H1 (cell line): ENCODE results near the gene SLC7A5. TPM values are rescaled to one million over a fixed set of nuclear protein-coding genes. Genes with fewer than 3 reads are reported as not detected.

Experiments
- CTCF ChIA-PET: fragments of 300-600 bp; sonication (Branson Sonifier 250); formaldehyde crosslinking; loops from one replicate; lab custom pipeline; 2021; ENCODE audit not compliant: partially characterized antibody; lab: Charles Lee
- POLR2A ChIA-PET: fragments of 300-600 bp; sonication (Branson Sonifier 250); formaldehyde crosslinking; loops from one replicate; lab custom pipeline; 2021; ENCODE audit warnings: inconsistent platforms; ENCODE audit not compliant: partially characterized antibody; lab: Charles Lee
- DNase-seq, 2 experiments: peaks; one replicate each; pipeline versions ENCODE4 v3.0.0 to v3.0.0-alpha.2; 2010 to 2022; ENCODE audit warnings: low spot score in 2 of 2, low read depth in 1 of 2, mixed read lengths in 1 of 2
- FAIRE-seq: peaks from 2 replicates; lab custom pipeline; 2011; peaks lifted over from hg19 to GRCh38; lab: Jason Lieb, UNC
- H2AFZ ChIP-seq: 2 replicates; pipeline ENCODE4 v1.8.1; 2012; ENCODE audit warnings: low read length, inconsistent platforms
- H2AK5ac ChIP-seq: 2 replicates; pipeline ENCODE4 v1.6.1; 2013; ENCODE audit warnings: low read depth, low read length
- H2BK120ac ChIP-seq: replicated peaks from 2 replicates; pipeline ENCODE3; 2013; ENCODE audit warnings: low read depth, low read length, inconsistent platforms
- H2BK12ac ChIP-seq: 2 replicates; pipeline ENCODE4 v1.6.1; 2013; ENCODE audit warnings: low read depth, low read length
- H2BK15ac ChIP-seq: 2 replicates; pipeline ENCODE4 v1.6.1; 2013; ENCODE audit warnings: low read length
- H2BK20ac ChIP-seq: 2 replicates; pipeline ENCODE4 v1.6.1; 2013; ENCODE audit warnings: low read length
- H2BK5ac ChIP-seq: 2 replicates; pipeline ENCODE4 v1.6.1; 2013; ENCODE audit warnings: low read depth, low read length
- H3K14ac ChIP-seq: 2 replicates; pipeline ENCODE4 v1.6.1; 2013; ENCODE audit warnings: inconsistent platforms; ENCODE audit not compliant: insufficient read length
- H3K18ac ChIP-seq: 2 replicates; pipeline ENCODE4 v1.6.1; 2013; ENCODE audit warnings: low read length; ENCODE audit errors: extremely low read depth
- H3K23ac ChIP-seq: 2 replicates; pipeline ENCODE4 v1.6.1; 2013; ENCODE audit warnings: inconsistent platforms; ENCODE audit not compliant: insufficient read length
- H3K23me2 ChIP-seq: 2 replicates; pipeline ENCODE4 v1.6.1; 2013; ENCODE audit warnings: low read depth, low read length
- H3K27ac ChIP-seq: 2 replicates; pipeline ENCODE4 v1.6.1; 2011; ENCODE audit warnings: low read depth, low read length, inconsistent platforms
- H3K27me3 ChIP-seq, 4 experiments: replicated peaks in 1 of 4; 1 replicate in 1 of 4; 2 replicates in 3 of 4; pipeline versions ENCODE4 v1.6.1 to v1.8.1; 2011 to 2013; ENCODE audit warnings: low read length in 3 of 4, mild to moderate bottlenecking in 3 of 4, inconsistent platforms in 2 of 4, mixed read lengths in 2 of 4, moderate library complexity in 1 of 4; ENCODE audit not compliant: control insufficient read depth in 3 of 4, insufficient read depth in 3 of 4; ENCODE audit errors: extremely low read depth in 1 of 4
- H3K36me3 ChIP-seq, 4 experiments: 2 replicates each; pipeline versions ENCODE4 v1.6.1 to v1.8.1; 2011 to 2013; ENCODE audit warnings: mild to moderate bottlenecking in 4 of 4, low read length in 3 of 4, moderate library complexity in 2 of 4, control low read depth in 1 of 4, inconsistent platforms in 1 of 4; ENCODE audit not compliant: insufficient read depth in 4 of 4, control insufficient read depth in 2 of 4
- H3K4ac ChIP-seq: replicated peaks from 2 replicates; pipeline ENCODE3; 2013; ENCODE audit warnings: low read length, low read depth, mixed read lengths, inconsistent platforms; ENCODE audit not compliant: insufficient read length
- H3K4me1 ChIP-seq, 4 experiments: replicated peaks in 1 of 4; 1 replicate in 1 of 4; 2 replicates in 3 of 4; pipeline versions ENCODE4 v1.6.1 to v1.8.1; 2011 to 2013; ENCODE audit warnings: low read length in 3 of 4, inconsistent platforms in 2 of 4, mixed read lengths in 1 of 4; ENCODE audit not compliant: insufficient read depth in 4 of 4, control insufficient read depth in 3 of 4
- H3K4me2 ChIP-seq, 2 experiments: 2 replicates each; pipeline versions ENCODE4 v1.6.1 to v1.8.1; 2011 to 2013; ENCODE audit warnings: low read depth in 2 of 2, low read length in 2 of 2, control low read depth in 1 of 2, inconsistent platforms in 1 of 2, mild to moderate bottlenecking in 1 of 2; ENCODE audit not compliant: insufficient read depth in 1 of 2
- H3K4me3 ChIP-seq, 4 experiments: fragments of 200-600, 300-600 bp in 1 of 4; sonication (generic), shearing (Covaris generic), sonication (Bioruptor Twin) in 1 of 4; 2 replicates each; pipeline versions ENCODE4 v1.5.1 to v1.8.1; 2011 to 2016; ENCODE audit warnings: low read length in 4 of 4, low read depth in 3 of 4, control low read depth in 2 of 4, inconsistent platforms in 2 of 4, mild to moderate bottlenecking in 2 of 4, mixed read lengths in 1 of 4, moderate library complexity in 1 of 4; ENCODE audit not compliant: insufficient read depth in 2 of 4; ENCODE audit errors: extremely low read depth in 1 of 4
- H3K56ac ChIP-seq: replicated peaks from 2 replicates; pipeline ENCODE3; 2013; ENCODE audit warnings: low read depth, mild to moderate bottlenecking, mixed read lengths, low read length, inconsistent platforms; ENCODE audit not compliant: insufficient read length
- H3K79me1 ChIP-seq: 2 replicates; pipeline ENCODE4 v1.6.1; 2013; ENCODE audit warnings: low read depth, low read length, control low read depth
- H3K79me2 ChIP-seq, 2 experiments: 2 replicates each; pipeline versions ENCODE4 v1.6.1 to v1.8.1; 2012 to 2013; ENCODE audit warnings: low read length in 2 of 2, mild to moderate bottlenecking in 2 of 2, inconsistent platforms in 1 of 2; ENCODE audit not compliant: insufficient read depth in 2 of 2, control insufficient read depth in 1 of 2
- H3K9ac ChIP-seq, 4 experiments: replicated peaks in 1 of 4; 1 replicate in 1 of 4; 2 replicates in 3 of 4; pipeline versions ENCODE4 v1.6.1 to v1.8.1; 2011 to 2013; ENCODE audit warnings: low read depth in 3 of 4, low read length in 3 of 4, control low read depth in 2 of 4, mild to moderate bottlenecking in 2 of 4, moderate library complexity in 2 of 4, inconsistent platforms in 1 of 4; ENCODE audit errors: extremely low read depth in 1 of 4
- H3K9me3 ChIP-seq, 2 experiments: 2 replicates each; pipeline versions ENCODE4 v1.6.1 to v1.8.1; 2012 to 2013; ENCODE audit warnings: mild to moderate bottlenecking in 2 of 2, moderate library complexity in 2 of 2, control low read depth in 1 of 2, inconsistent platforms in 1 of 2, low read depth in 1 of 2, low read length in 1 of 2, mixed read lengths in 1 of 2; ENCODE audit not compliant: insufficient read depth in 2 of 2
- H4K20me1 ChIP-seq, 2 experiments: replicated peaks in 1 of 2; 2 replicates each; pipeline versions ENCODE3 to v1.8.1; 2011 to 2013; ENCODE audit warnings: inconsistent platforms in 2 of 2, low read length in 2 of 2, mild to moderate bottlenecking in 1 of 2; ENCODE audit not compliant: insufficient read depth in 2 of 2, control insufficient read depth in 1 of 2
- H4K5ac ChIP-seq: 2 replicates; pipeline ENCODE4 v1.6.1; 2013; ENCODE audit warnings: low read length, low read depth, mixed read lengths, inconsistent platforms; ENCODE audit not compliant: insufficient read length
- H4K8ac ChIP-seq: 2 replicates; pipeline ENCODE4 v1.8.0; 2013; ENCODE audit warnings: mild to moderate bottlenecking, moderate library complexity, low read length, inconsistent platforms; ENCODE audit not compliant: insufficient read depth; ENCODE audit errors: extremely low read depth
- H4K91ac ChIP-seq: replicated peaks from 2 replicates; pipeline ENCODE3; 2013; ENCODE audit warnings: low read length, mixed read lengths, inconsistent platforms; ENCODE audit not compliant: insufficient read length
- CREB1 ChIP-seq: IDR thresholded peaks from 2 replicates; pipeline ENCODE4 v1.6.1; 2012; ENCODE audit warnings: inconsistent platforms
- KDM1A ChIP-seq: fragments of 200-600, 300-600 bp; sonication (generic); IDR thresholded peaks from 2 replicates; pipeline ENCODE4 v1.7.1; 2016; ENCODE audit warnings: mild to moderate bottlenecking, low read length, borderline replicate concordance
- NANOG ChIP-seq: IDR thresholded peaks from 2 replicates; pipeline ENCODE4 v1.6.1; 2011; ENCODE audit warnings: low read length, low read depth, mild to moderate bottlenecking, inconsistent platforms; ENCODE audit not compliant: insufficient read depth, poor library complexity, severe bottlenecking
- PHF8 ChIP-seq: fragments of 200-600 bp; sonication (generic); conservative IDR thresholded peaks from 2 replicates; pipeline ENCODE4 v1.7.1; 2012; ENCODE audit warnings: low read depth, mild to moderate bottlenecking, inconsistent platforms, low read length, moderate library complexity
- SIN3A ChIP-seq, 2 experiments: IDR thresholded peaks in 1 of 2; conservative IDR thresholded peaks in 1 of 2; 2 replicates each; pipeline ENCODE4 v1.6.1; 2011 to 2012; ENCODE audit warnings: low read length in 2 of 2, improper control_type of control experiment in 1 of 2, low read depth in 1 of 2, mild to moderate bottlenecking in 1 of 2
- SP2 ChIP-seq: IDR thresholded peaks from 2 replicates; pipeline ENCODE4 v1.6.1; 2012; ENCODE audit warnings: mild to moderate bottlenecking, low read length, inconsistent platforms
- SP4 ChIP-seq: IDR thresholded peaks from 2 replicates; pipeline ENCODE4 v1.6.1; 2012; ENCODE audit warnings: low read length, inconsistent platforms
- TBP ChIP-seq: IDR thresholded peaks from 2 replicates; pipeline ENCODE4 v1.6.1; 2011; ENCODE audit warnings: low read depth, low read length, improper control_type of control experiment
- TEAD4 ChIP-seq: IDR thresholded peaks from 2 replicates; pipeline ENCODE4 v1.6.1; 2012; ENCODE audit warnings: low read depth, low read length, inconsistent platforms, mixed read lengths
- YY1 ChIP-seq: IDR thresholded peaks from 2 replicates; pipeline ENCODE4 v1.6.1; 2011; ENCODE audit warnings: low read depth, mild to moderate bottlenecking, low read length
- WGBS, 2 experiments: shearing (Covaris generic) in 1 of 2; methylation state at CpG; one replicate each; pipeline versions ENCODE4 v1.1.6 to v1.1.7; 2013 to 2015; ENCODE audit warnings: low lambda C conversion rate in 2 of 2, mixed read lengths in 2 of 2, inconsistent platforms in 1 of 2, low coverage in 1 of 2, missing lambda C conversion rate in 1 of 2; ENCODE audit not compliant: insufficient replicate concordance in 2 of 2, insufficient coverage in 1 of 2, insufficient read length in 1 of 2; ENCODE audit errors: extremely low coverage in 1 of 2, missing lambda C conversion rate in 1 of 2; 5-methylcytosine and 5-hydroxymethylcytosine counted together
- polyA plus RNA-seq, 7 experiments: library from polyadenylated mRNA; depleted of rRNA in 3 of 7; stranded (reverse) in 5 of 7; unstranded in 2 of 7; fragments of >200 nt in 5 of 7; fragments of 200-250 nt in 2 of 7; gene quantifications; 1 replicate in 5 of 7; 2 replicates in 1 of 7; 4 replicates in 1 of 7; pipeline versions ENCODE4 v1.2.1 to v1.2.3, GENCODE V29; 2011 to 2013; ENCODE audit warnings: missing spikeins in 2 of 7, mixed read lengths in 2 of 7
- total RNA-seq: library from RNA; stranded (reverse); fragmentation: NEBNext Ultra II Directional; extraction: Animal tissue kit (Norgen Biotek cat#: 25700); gene quantifications from 2 replicates; pipeline ENCODE4 v1.2.1, GENCODE V29; 2021
- TF ChIP-seq, protein P1 (sequence below): IDR thresholded peaks from 2 replicates; pipeline ENCODE4 v1.6.1; 2011; ENCODE audit warnings: low read length, improper control_type of control experiment

SLC7A5 gene
- total and polyA plus RNA-seq, 2 of the 8 experiments (the other 6 are each of a cell fraction or from before 2014, with no cell fraction given), result 68.2 to 341 TPM

DNA sequence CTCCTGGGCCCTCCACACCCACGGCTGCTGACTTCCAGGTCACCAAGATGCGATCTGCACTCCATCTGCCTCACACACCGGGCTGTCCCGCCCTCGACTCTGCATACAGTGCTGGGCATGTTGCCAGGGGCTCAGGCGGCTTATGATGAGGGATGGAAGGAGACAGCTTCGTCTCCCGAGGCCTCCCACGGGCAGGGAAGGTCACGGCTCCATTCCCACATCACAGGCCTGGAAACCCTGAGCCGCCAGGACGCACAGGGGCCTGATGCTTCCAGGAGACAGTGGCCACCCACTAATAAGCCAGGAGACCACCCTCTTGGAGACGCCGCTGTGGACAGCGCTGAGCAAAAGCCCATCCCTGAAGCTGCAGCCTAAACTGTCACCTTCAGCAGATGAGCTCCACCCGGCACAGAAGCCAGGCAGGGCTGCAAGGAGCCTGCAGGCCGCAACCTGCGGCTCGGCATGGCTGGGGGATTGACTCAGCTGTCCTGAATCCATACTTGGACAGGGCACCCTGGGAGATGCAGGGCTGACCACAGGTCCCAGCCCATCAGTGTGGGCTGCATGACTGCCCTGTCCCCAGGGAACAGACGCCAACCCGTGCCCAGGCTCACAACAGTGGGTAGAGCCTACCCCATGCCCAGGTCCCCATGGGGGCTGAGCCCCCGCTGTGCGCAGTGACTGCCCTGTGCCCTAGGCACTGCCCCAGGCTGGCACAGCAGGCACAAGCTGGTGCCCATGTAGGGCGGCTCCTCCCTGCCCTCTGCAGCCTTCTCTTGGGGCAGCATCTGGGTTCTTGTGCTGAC lies 34.4 kb downstream of the SLC7A5 start:
- Histone ChIP-seq H3K79me1 (no peaks in the 10 kb centered on the region; the same call in none of the 2 replicates), H4K91ac (no peak overlapping the region), H3K23ac (no peak overlapping the region), H3K4me2 (no peak overlapping the region), H3K4ac (no peak overlapping the region), H3K56ac (no peak overlapping the region), H3K79me2 (no peaks in the 10 kb centered on the region), H3K9ac (no peak overlapping the region), H3K4me3 (no peak overlapping the region), H4K20me1 (peaks cover 1 to 3% of the 10 kb centered on the region in 2 experiments), H3K27me3 (no peaks in the 10 kb centered on the region), H3K9me3 (no peaks in the 10 kb centered on the region), H3K27ac (no peak overlapping the region), H2BK120ac (no peak overlapping the region), H2BK20ac (no peak overlapping the region), H3K14ac (no peak overlapping the region), H3K18ac (no peak overlapping the region), H2AFZ (no peak overlapping the region), H4K5ac (no peak overlapping the region), H3K36me3 (peaks cover 11 to 82% (median 50%) of the 10 kb centered on the region in 4 experiments; a peak in 6 of 8 replicates), H2BK12ac (no peak overlapping the region), H2AK5ac (no peak overlapping the region), H2BK5ac (no peak overlapping the region), H2BK15ac (no peak overlapping the region), H4K8ac (no peak overlapping the region), H3K23me2 (no peaks in the 10 kb centered on the region), H3K4me1 (peaks cover 0 to 10% (median 4%) of the 10 kb centered on the region in 4 experiments; a peak in 6 of 7 replicates)
- no peak for FAIRE-seq
- WGBS, 2 experiments, result 90% methylated on average over 18 of the region's 24 CpGs; no CpG with 5 or more reads in 1 of the 2 experiments
- ChIA-PET CTCF (interaction anchor here (0.6 to 9.8 kb wide), 11 partner anchors 8 to 282 kb away, joined by 3 to 115 read pairs (median 4); no protein-coding TSS in a partner anchor), POLR2A (interaction anchor here (0.6 to 4.7 kb wide), 6 partner anchors 10 to 35 kb away, joined by 4 to 24 read pairs (median 10); partner anchors contain the start of gene SLC7A5)
- no peak for DNase-seq
- TF ChIP-seq PHF8 (no peak), CREB1 (no peak), TEAD4 (no peak), KDM1A (no peak), SIN3A (conservative IDR thresholded peaks at IDR 0.05 in 1 of 2, IDR thresholded peaks at IDR 0.05 in 1 of 2; ENCODE audit: low read depth in 1 of 2, low read length in 2 of 2) (no peak), SP2 (no peak), NANOG (no peak), TBP (no peak), YY1 (no peak), SP4 (no peak)
- TF ChIP-seq, protein P1, sequence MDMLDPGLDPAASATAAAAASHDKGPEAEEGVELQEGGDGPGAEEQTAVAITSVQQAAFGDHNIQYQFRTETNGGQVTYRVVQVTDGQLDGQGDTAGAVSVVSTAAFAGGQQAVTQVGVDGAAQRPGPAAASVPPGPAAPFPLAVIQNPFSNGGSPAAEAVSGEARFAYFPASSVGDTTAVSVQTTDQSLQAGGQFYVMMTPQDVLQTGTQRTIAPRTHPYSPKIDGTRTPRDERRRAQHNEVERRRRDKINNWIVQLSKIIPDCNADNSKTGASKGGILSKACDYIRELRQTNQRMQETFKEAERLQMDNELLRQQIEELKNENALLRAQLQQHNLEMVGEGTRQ, result no peak
